ENCODE data around the gene PARS2. TPM values are rescaled to one million over a fixed set of nuclear protein-coding genes. Genes with fewer than 3 reads are reported as not detected.

The PARS2 gene
- total RNA-seq, result 2.8 and 5.1 TPM in 2 replicates

DNA sequence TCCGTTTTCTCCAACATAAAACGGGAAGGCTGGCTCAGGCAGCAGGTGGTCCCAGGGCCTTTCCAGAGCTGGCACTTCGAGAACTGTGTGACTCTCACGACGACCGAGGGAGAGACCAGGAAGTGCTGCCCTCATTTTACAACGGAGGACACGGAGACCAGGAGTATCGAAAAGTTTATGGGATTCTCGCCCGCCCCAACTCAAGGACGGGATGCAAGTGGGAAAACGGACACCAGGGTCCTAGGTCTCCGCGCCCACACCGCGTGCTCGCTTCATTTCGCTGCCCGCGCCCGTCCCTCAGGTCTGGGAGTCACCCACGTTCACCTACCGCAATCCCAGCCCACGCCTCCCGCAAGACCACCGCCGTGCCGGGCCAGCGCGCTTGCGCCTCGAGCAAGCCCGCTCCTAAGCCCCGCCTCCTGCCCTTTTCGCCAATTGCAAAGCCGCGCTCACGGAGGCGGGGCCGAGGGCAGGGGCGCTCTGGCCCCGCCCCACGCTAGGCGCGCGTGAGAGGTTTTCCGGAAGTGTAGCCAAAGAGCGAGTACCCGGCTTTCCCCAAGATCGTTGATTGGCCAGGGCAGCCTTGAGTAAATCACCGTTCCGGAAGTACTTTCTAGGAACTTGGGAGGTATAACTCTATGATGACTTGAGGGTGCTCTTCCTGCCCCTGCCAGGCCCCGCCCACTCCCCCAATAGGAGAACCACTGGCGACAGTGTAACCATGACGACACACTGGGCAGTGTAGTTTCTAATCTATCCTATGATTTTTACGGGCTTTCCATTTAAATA is at the start of gene PARS2:
Gene PARS2, minus strand, starts transcription at position 391 of the 789 bp plus-strand sequence. CDS start 5,362 bp downstream, outside the sequence.

DNA sequence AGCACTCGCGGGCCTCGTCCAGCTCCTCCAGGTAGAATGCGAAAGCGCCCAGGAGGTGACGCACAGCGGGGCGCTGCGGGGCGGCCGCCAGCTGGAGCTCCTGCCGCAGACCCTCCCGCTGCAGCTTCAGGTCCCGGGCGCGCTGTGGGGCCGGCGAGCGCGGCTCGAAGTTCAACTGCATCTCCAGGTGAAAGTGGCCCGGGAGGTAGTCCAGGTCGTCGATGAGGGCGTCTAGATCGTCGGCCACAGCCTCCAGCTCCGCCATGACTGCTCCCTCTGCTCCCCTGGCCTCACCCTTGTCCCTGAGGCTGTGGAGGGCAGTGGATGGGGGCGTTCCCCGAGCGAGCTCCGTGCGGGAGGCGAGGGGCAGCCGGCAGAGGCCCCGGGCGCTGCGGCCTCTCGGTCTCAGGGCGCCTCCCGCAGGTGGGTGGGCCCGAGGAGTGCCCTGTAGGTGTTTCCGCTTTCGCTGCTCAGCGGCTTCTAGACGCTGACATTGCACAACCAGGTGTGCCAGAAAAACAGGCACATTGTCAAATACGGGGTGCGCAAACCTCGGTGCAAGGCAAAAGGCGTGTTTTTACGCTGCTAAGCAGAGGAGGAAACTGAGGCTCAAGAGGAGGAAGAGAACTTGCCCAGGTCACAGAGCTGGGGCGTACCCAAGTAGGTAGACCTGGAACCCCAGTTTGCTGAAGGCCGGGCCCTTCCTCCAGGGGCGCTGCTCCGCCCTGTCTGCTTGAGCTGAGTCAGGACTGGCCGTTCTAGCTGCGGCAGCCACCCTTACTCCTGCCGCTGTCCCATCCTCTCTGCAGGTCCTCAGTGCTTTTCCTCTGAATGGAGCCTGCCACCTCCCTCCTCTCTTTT is 36.8 kb upstream of the PARS2 start, which contains the start of gene TTC22:
Gene TTC22, minus strand, starts transcription at position 425 of the 861 bp plus-strand sequence. Its CDS starts 160 bp downstream, at position 265.

DNA sequence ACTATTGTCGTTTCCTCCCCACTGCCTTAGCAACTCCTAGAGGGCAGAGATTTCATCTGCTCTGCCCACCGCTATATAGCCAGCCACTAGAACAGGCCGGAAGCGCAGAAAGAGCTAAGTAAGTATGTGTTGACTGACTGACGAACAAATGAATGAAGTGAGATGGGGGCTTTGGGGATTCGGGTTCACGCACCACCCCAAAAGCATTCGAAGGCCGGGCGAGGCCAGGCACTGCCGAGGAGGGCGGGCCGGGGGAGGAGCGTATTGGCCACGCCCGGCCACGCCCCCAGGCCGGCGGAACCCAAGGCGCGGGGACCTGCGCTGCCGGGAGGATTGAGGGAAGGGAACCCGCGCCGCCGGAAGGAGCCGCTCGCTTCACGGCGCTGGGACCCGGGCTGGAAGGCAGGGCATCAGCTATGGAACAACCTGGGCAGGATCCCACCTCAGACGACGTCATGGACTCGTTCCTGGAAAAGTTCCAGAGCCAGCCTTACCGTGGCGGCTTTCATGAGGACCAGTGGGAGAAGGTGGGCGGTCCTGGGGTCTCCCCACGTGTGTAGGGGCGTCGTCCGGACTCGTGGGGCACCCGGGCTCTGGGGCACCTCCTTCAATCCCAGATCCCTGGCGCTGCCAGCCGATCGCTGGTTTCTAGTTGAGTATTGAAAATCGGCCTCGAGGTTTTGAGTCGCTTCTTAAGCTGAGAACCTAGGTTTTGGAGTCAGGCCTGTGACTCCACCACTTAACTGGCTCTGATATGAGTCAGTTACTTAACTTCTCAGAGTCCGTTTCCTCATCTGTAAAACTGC is 48.6 kb downstream of the PARS2 start, which contains the start of gene TTC4:
Gene TTC4, plus strand, starts transcription at position 369 of the 806 bp plus-strand sequence. Its CDS starts 48 bp downstream, at position 417.

Other genes with a start within 250 kb of the PARS2 start
- 3.3 and 5.1 TPM in 2 replicates for gene ACOT11, start 216.3 kb downstream of the PARS2 start, total RNA-seq
- gene FAM151A, start 141.0 kb downstream of the PARS2 start, total RNA-seq, result not detected in 2 replicates
- 0.07 TPM in 1 of 2 replicates, not detected in the other for gene MROH7, start 122.7 kb downstream of the PARS2 start, total RNA-seq
- gene TTC4, start 48.7 kb downstream of the PARS2 start, total RNA-seq, result 27.6 and 29.2 TPM in 2 replicates
- not detected in 2 replicates for gene TTC22, start 36.8 kb upstream of the PARS2 start, total RNA-seq
- 135 and 145 TPM in 2 replicates for gene DHCR24, start 122.7 kb upstream of the PARS2 start, total RNA-seq
- 0.10 TPM in 1 of 2 replicates, not detected in the other for gene TMEM61, start 216.1 kb upstream of the PARS2 start, total RNA-seq
- gene BSND, start 234.4 kb upstream of the PARS2 start, total RNA-seq, result not detected in 2 replicates

Data from mammary microvascular endothelial cell (primary cell).